K562 (cell line): ENCODE results near the gene ZMYM2. TPM values are rescaled to one million over a fixed set of nuclear protein-coding genes. Genes with fewer than 3 reads are reported as not detected.

Experiments used
- ATAC-seq: fragments of 200-7000 bp; cut with Tn5 transposase; 3 replicates; pipeline ENCODE4 v1.9.1; 2020; ENCODE audit warnings: moderate library complexity
- BruUV-seq: library from RNA; stranded (reverse); fragments of 400-500 nt; replicated peaks from 2 replicates; lab custom pipeline; 2021; lab: Mats Ljungman, UMichigan
- CTCF ChIA-PET: fragments of 300-600 bp; formaldehyde crosslinking; extraction: SDS; loops from one replicate; lab custom pipeline; 2021; ENCODE audit warnings: low intra/inter-chr PET ratio; lab: Yijun Ruan, JAX
- POLR2A ChIA-PET: fragments of 300-600, 350-650 bp; sonication (Branson Sonifier 250); formaldehyde crosslinking; extraction: SDS; loops from one replicate; lab custom pipeline; 2021; ENCODE audit warnings: antibody characterized with exemption, inconsistent platforms; lab: Yijun Ruan, JAX
- DNase-seq, 4 experiments: peaks; one replicate each; pipeline versions ENCODE4 v3.0.0 to v3.0.0-alpha.2; 2011 to 2018; ENCODE audit warnings: low spot score in 3 of 4, mixed read lengths in 3 of 4; ENCODE audit errors: extremely low read depth in 1 of 4
- FAIRE-seq: peaks from 2 replicates; lab custom pipeline; 2011; peaks lifted over from hg19 to GRCh38; lab: Jason Lieb, UNC
- H2AFZ ChIP-seq: 2 replicates; pipeline ENCODE4 v1.6.0; 2011; ENCODE audit warnings: low read depth, low read length, control low read depth, inconsistent platforms
- H3K27ac ChIP-seq: fragments of 200-600 bp; 3 replicates; pipeline ENCODE4 v1.8.0; 2011; ENCODE audit warnings: low read depth, mild to moderate bottlenecking, control low read depth, inconsistent platforms, low read length, moderate library complexity, mixed read lengths; ENCODE audit errors: extremely low read depth
- H3K27me3 ChIP-seq, 2 experiments: fragments of 300-600 bp in 1 of 2; 2 replicates in 1 of 2; 3 replicates in 1 of 2; pipeline versions ENCODE4 v1.6.0 to v1.8.0; 2011; ENCODE audit warnings: inconsistent platforms in 2 of 2, low read length in 2 of 2, mild to moderate bottlenecking in 1 of 2, mixed read lengths in 1 of 2, moderate library complexity in 1 of 2; ENCODE audit not compliant: control insufficient read depth in 2 of 2, insufficient read depth in 2 of 2
- H3K36me3 ChIP-seq: fragments of 300-600 bp; 3 replicates; pipeline ENCODE4 v1.8.0; 2011; ENCODE audit warnings: mild to moderate bottlenecking, low read length, inconsistent platforms; ENCODE audit not compliant: control insufficient read depth, insufficient read depth
- H3K4me1 ChIP-seq, 2 experiments: fragments of 200-600 bp in 1 of 2; replicated peaks in 1 of 2; 2 replicates in 1 of 2; 3 replicates in 1 of 2; pipeline versions ENCODE4 v1.5.1 to v1.8.0; 2011; ENCODE audit warnings: inconsistent platforms in 2 of 2, low read length in 2 of 2, mild to moderate bottlenecking in 1 of 2, mixed read lengths in 1 of 2, moderate library complexity in 1 of 2; ENCODE audit not compliant: control insufficient read depth in 2 of 2, insufficient read depth in 2 of 2
- H3K4me2 ChIP-seq: 2 replicates; pipeline ENCODE4 v1.6.1; 2011; ENCODE audit warnings: low read length, control low read depth, inconsistent platforms, mixed read lengths; ENCODE audit not compliant: insufficient read depth
- H3K4me3 ChIP-seq: fragments of 200-600 bp; sonication (generic), shearing (Covaris generic); 2 replicates; pipeline ENCODE4 v1.5.1; 2016; ENCODE audit warnings: control low read depth, inconsistent platforms
- H3K79me2 ChIP-seq: fragments of 200-600 bp; 3 replicates; pipeline ENCODE4 v1.8.0; 2011; ENCODE audit warnings: low read length, inconsistent platforms; ENCODE audit not compliant: control insufficient read depth, insufficient read depth
- H3K9ac ChIP-seq, 2 experiments: 2 replicates each; pipeline versions ENCODE4 v1.6.0 to v1.6.1; 2011; ENCODE audit warnings: low read depth in 2 of 2, low read length in 2 of 2, control low read depth in 1 of 2, inconsistent platforms in 1 of 2, mild to moderate bottlenecking in 1 of 2, mixed read lengths in 1 of 2; ENCODE audit not compliant: insufficient read depth in 1 of 2
- H3K9me1 ChIP-seq: one replicate; pipeline ENCODE4 v1.6.0; 2011; ENCODE audit warnings: inconsistent platforms, mild to moderate bottlenecking, low read length, moderate library complexity; ENCODE audit not compliant: control insufficient read depth, insufficient read depth
- H3K9me3 ChIP-seq: replicated peaks from 2 replicates; pipeline ENCODE4 v1.5.1; 2011; ENCODE audit warnings: low read depth, low read length, inconsistent platforms; ENCODE audit not compliant: control insufficient read depth, insufficient read depth
- H4K20me1 ChIP-seq: replicated peaks from 2 replicates; pipeline ENCODE4 v1.6.1; 2011; ENCODE audit warnings: low read length, inconsistent platforms, mixed read lengths; ENCODE audit not compliant: control insufficient read depth, insufficient read depth
- CBFA2T2 ChIP-seq: fragments of 450-650 bp; conservative IDR thresholded peaks from 2 replicates; pipeline ENCODE4 v1.6.1; 2017; ENCODE audit warnings: mild to moderate bottlenecking
- CREBBP ChIP-seq: IDR thresholded peaks from one replicate; pipeline ENCODE4 v1.6.1; 2012; ENCODE audit warnings: low read depth, mild to moderate bottlenecking, control low read depth, inconsistent platforms, low read length
- CXXC5 ChIP-seq: fragments of 250-450 bp; sonication (Bioruptor Pico); IDR thresholded peaks from 2 replicates; pipeline ENCODE4 v1.8.0; 2022; ENCODE audit warnings: inconsistent platforms, mild to moderate bottlenecking, moderate library complexity
- HMBOX1 ChIP-seq: sonication (generic); IDR thresholded peaks from 2 replicates; pipeline ENCODE4 v1.6.1; 2016
- HMGN3 ChIP-seq: IDR thresholded peaks from 2 replicates; pipeline ENCODE4 v1.6.1; 2011; ENCODE audit warnings: borderline replicate concordance, low read depth, mild to moderate bottlenecking, mixed read lengths, low read length; ENCODE audit not compliant: insufficient read length; ENCODE audit errors: extremely low read depth
- IFI16 ChIP-seq: fragments of 250-450 bp; sonication (Bioruptor Pico); IDR thresholded peaks from 2 replicates; pipeline ENCODE4 v2.1.2; 2022; ENCODE audit warnings: mild to moderate bottlenecking, inconsistent platforms
- KDM4B ChIP-seq, 2 experiments: fragments of 450-650 bp in 1 of 2; sonication (generic) in 1 of 2; IDR thresholded peaks; 2 replicates each; pipeline ENCODE4 v1.6.1; 2016 to 2017; ENCODE audit warnings: borderline replicate concordance in 2 of 2, antibody characterized with exemption in 1 of 2, low read depth in 1 of 2, mild to moderate bottlenecking in 1 of 2
- MAFK ChIP-seq: IDR thresholded peaks from 2 replicates; pipeline ENCODE4 v1.6.1; 2011; ENCODE audit warnings: low read length, improper control_type of control experiment
- MCM3 ChIP-seq: fragments of 450-650 bp; IDR thresholded peaks from 2 replicates; pipeline ENCODE4 v1.6.1; 2016
- PML ChIP-seq: IDR thresholded peaks from 2 replicates; pipeline ENCODE4 v1.6.1; 2012; ENCODE audit warnings: low read length, inconsistent platforms
- RBM22 ChIP-seq: fragments of 200-400 bp; formaldehyde crosslinking; IDR thresholded peaks from 2 replicates; pipeline ENCODE4 v1.6.1; 2018; ENCODE audit warnings: low read length, low read depth; ENCODE audit not compliant: poor library complexity, severe bottlenecking
- SMC3 ChIP-seq: conservative IDR thresholded peaks from 2 replicates; pipeline ENCODE4 v1.6.1; 2011; ENCODE audit warnings: low read depth, low read length, improper control_type of control experiment; ENCODE audit not compliant: insufficient read depth
- STAG1 ChIP-seq: sonication (generic); formaldehyde crosslinking; IDR thresholded peaks from 2 replicates; pipeline ENCODE4 v1.5.0; 2020; ENCODE audit warnings: missing genetic modification reagents, borderline replicate concordance
- TAF1 ChIP-seq: IDR thresholded peaks from 2 replicates; pipeline ENCODE4 v1.6.1; 2011; ENCODE audit warnings: mild to moderate bottlenecking, low read length, moderate library complexity; ENCODE audit not compliant: insufficient read depth, control insufficient read depth, severe bottlenecking; ENCODE audit errors: extremely low read depth
- TAL1 ChIP-seq: fragments of 450-650 bp; IDR thresholded peaks from 2 replicates; pipeline ENCODE4 v1.6.1; 2016; ENCODE audit warnings: mild to moderate bottlenecking
- TCF7L2 ChIP-seq: fragments of 150-350 bp; IDR thresholded peaks from 2 replicates; pipeline ENCODE4 v1.6.1; 2016; ENCODE audit warnings: low read depth, mild to moderate bottlenecking, low read length, moderate library complexity
- ZC3H4 ChIP-seq: sonication (generic); formaldehyde crosslinking; IDR thresholded peaks from 2 replicates; pipeline ENCODE4 v1.9.0; 2021; ENCODE audit warnings: missing genetic modification reagents, borderline replicate concordance
- ZKSCAN8 ChIP-seq: fragments of 200-800 bp; sonication (Bioruptor generic); IDR thresholded peaks from 2 replicates; pipeline ENCODE4 v1.6.1; 2016; ENCODE audit warnings: missing genetic modification characterization, missing compliant biosample characterization
- ZNF76 ChIP-seq: fragments of 250-450 bp; sonication (Bioruptor Pico); IDR thresholded peaks from 2 replicates; pipeline ENCODE4 v1.4.0; 2020; ENCODE audit warnings: mild to moderate bottlenecking, moderate library complexity, borderline replicate concordance
- WGBS: fragments of 100-300 bp; shearing (Covaris generic); methylation state at CpG from one replicate; pipeline ENCODE4 v1.1.6; 2016; ENCODE audit warnings: low coverage, mixed read lengths; ENCODE audit not compliant: insufficient coverage; ENCODE audit errors: missing lambda C conversion rate; 5-methylcytosine and 5-hydroxymethylcytosine counted together
- in situ Hi-C: fragments of 300-500 bp; cut with MboI; formaldehyde crosslinking; loops from 4 replicates; pipeline ENCODE4 v1.15.0; 2018; ENCODE audit warnings: inconsistent platforms, mixed read lengths
- intact Hi-C: fragments of 100-400 bp; cut with micrococcal nuclease; formaldehyde crosslinking; loops from 2 replicates; pipeline ENCODE4 v1.14.2; 2022
- polyA plus RNA-seq, 8 experiments: library from polyadenylated mRNA; depleted of rRNA in 4 of 8; stranded (reverse) in 5 of 8; unstranded in 3 of 8; fragments of >200 nt; fragmentation: Nextera tagmentation in 2 of 8; fragmentation: Illumina TruSeq in 1 of 8; extraction: Ambion mirVana in 2 of 8; extraction: Trizol in 1 of 8; gene quantifications; 2 replicates each; pipeline versions ENCODE4 v1.2.1 to v1.2.3, GENCODE V29; 2011 to 2014; ENCODE audit warnings: inconsistent platforms in 1 of 8, missing spikeins in 1 of 8
- total RNA-seq, 7 experiments: library from RNA; depleted of rRNA in 6 of 7; stranded (reverse); fragments of >200 nt in 6 of 7; fragmentation: Illumina TruSeq in 2 of 7; extraction: Trizol in 2 of 7; gene quantifications; 2 replicates each; pipeline versions ENCODE4 v1.2.1 to v1.2.3, GENCODE V29; 2011 to 2021; ENCODE audit warnings: low replicate concordance in 1 of 7

Gene ZMYM2
- total and polyA plus RNA-seq, 9 of the 15 experiments (the other 6 are each of a cell fraction or from before 2014, with no cell fraction given): 5.0 to 48.8 (median 26.8) TPM

- TF ChIP-seq ZC3H4 (CRISPR knock-in tag): no peak
- no peak for TF ChIP-seq SMC3
- no peak for TF ChIP-seq TAF1
- TF ChIP-seq, all 486 proteins: peak for 0
Observed at GRCh38 chr13:20125783-20126165, 167.2 kb downstream of the ZMYM2 start (continued).

GRCh38 chr13:20126541-20127261 is 168.2 kb downstream of the ZMYM2 start:
- Histone ChIP-seq H3K79me2 (no peaks in the 10 kb centered on the region), H3K27me3 (peaks cover 0 to 6% of the 10 kb centered on the region in 2 experiments; a peak in 1 of 5 replicates), H3K27ac (no peak overlapping the region), H3K4me2 (no peak overlapping the region), H4K20me1 (no peaks in the 10 kb centered on the region), H3K36me3 (no peaks in the 10 kb centered on the region), H3K4me1 (peaks cover 0 to 4% of the 10 kb centered on the region in 2 experiments; a peak in 1 of 5 replicates), H3K9me3 (no peaks in the 10 kb centered on the region), H3K9me1 (no peaks in the 10 kb centered on the region), H3K4me3 (no peak overlapping the region), H2AFZ (no peak overlapping the region), H3K9ac (no peak overlapping the region)
- in situ Hi-C loops (no loop called here), intact Hi-C loops (no loop called here)
- TF ChIP-seq HMBOX1 (no peak), STAG1 (CRISPR knock-in tag) (no peak), KDM4B (IDR thresholded peaks at IDR 0.05; ENCODE audit: borderline replicate concordance in 2 of 2, low read depth in 1 of 2) (no peak), RBM22 (no peak), CREBBP (no peak), MAFK (no peak), MCM3 (no peak), IFI16 (CRISPR knock-in tag) (no peak), CBFA2T2 (no peak), TCF7L2 (no peak), HMGN3 (no peak), CXXC5 (CRISPR knock-in tag) (no peak), ZKSCAN8 (CRISPR knock-in tag) (no peak), PML (no peak), ZNF76 (CRISPR knock-in tag) (no peak), TAL1 (no peak)
- ChIA-PET CTCF (interaction anchor here (0.5 kb wide), 1 partner anchor 178 kb away, joined by 6 read pairs; no protein-coding TSS in a partner anchor), POLR2A (no interaction called here)
- no peak for FAIRE-seq
- no peak for ATAC-seq
- 25% methylated on average over 11 of the region's 16 CpGs for WGBS
- BruUV-seq: no TSS peak
- no peak for DNase-seq
